Activated CD8-positive, alpha-beta T cell treated with anti-CD3 and anti-CD28 coated beads, Interleukin-2, amount 10 ng/mL, durations not matched to agents 7 days and 5 days (primary cell): ENCODE results near the gene RNF220. TPM values are rescaled to one million over a fixed set of nuclear protein-coding genes. Genes with fewer than 3 reads are reported as not detected.

ENCODE experiments used
- ATAC-seq: fragments of 150-1000 bp; cut with Tn5 transposase; one replicate; pipeline ENCODE4 v1.10.0; 2021; ENCODE audit warnings: moderate library complexity
- CTCF ChIA-PET: fragments of 350-600 bp; sonication (Branson Sonifier 250); formaldehyde crosslinking; loops from one replicate; lab custom pipeline; 2021; ENCODE audit warnings: antibody characterized with exemption; lab: Charles Lee
- POLR2A ChIA-PET: fragments of 350-600 bp; sonication (Branson Sonifier 250); formaldehyde crosslinking; loops from one replicate; lab custom pipeline; 2021; ENCODE audit warnings: antibody characterized with exemption; lab: Charles Lee
- DNase-seq: peaks from one replicate; pipeline ENCODE4 v3.0.0-alpha.2; 2020
- H3K27ac Mint-ChIP-seq: one replicate; pipeline ENCODE4 v1.8.0; 2021; ENCODE audit warnings: mild to moderate bottlenecking, mixed read lengths
- H3K27me3 Mint-ChIP-seq: one replicate; pipeline ENCODE4 v1.8.0; 2021; ENCODE audit warnings: low read depth, mixed read lengths
- H3K36me3 Mint-ChIP-seq: one replicate; pipeline ENCODE4 v1.8.0; 2021; ENCODE audit warnings: low read depth, mixed read lengths
- H3K4me1 Mint-ChIP-seq: one replicate; pipeline ENCODE4 v1.8.0; 2021; ENCODE audit warnings: low read depth, mixed read lengths
- H3K4me3 Mint-ChIP-seq: one replicate; pipeline ENCODE4 v1.8.0; 2021; ENCODE audit warnings: mild to moderate bottlenecking, mixed read lengths
- H3K9me3 Mint-ChIP-seq: one replicate; pipeline ENCODE4 v1.8.0; 2022; ENCODE audit warnings: mixed read lengths; ENCODE audit not compliant: insufficient read depth
- total RNA-seq, 2 experiments: library from RNA; stranded (reverse); gene quantifications; one replicate each; pipeline ENCODE4 v1.2.3, GENCODE V29; 2021

The RNF220 gene
- total RNA-seq, 2 experiments from 2014 or later: 79.5 to 87.2 TPM

GRCh38 chr1:44649788-44650158 is 244.7 kb downstream of the RNF220 start:
- peaks cover 31% of the 10 kb centered on the region for H3K36me3 Mint-ChIP-seq
- no peak overlapping the region for H3K4me3 Mint-ChIP-seq
- ATAC-seq: no peak
- no peak overlapping the region for H3K27ac Mint-ChIP-seq
- H3K27me3 Mint-ChIP-seq: no peaks in the 10 kb centered on the region
- ChIA-PET POLR2A (no interaction called here), CTCF (interaction anchor here (0.6 to 3.9 kb wide), 2 partner anchors 77 to 266 kb away, joined by 3 to 72 read pairs; no protein-coding TSS in a partner anchor)
- no peaks in the 10 kb centered on the region for H3K4me1 Mint-ChIP-seq
- no peak for DNase-seq
- H3K9me3 Mint-ChIP-seq: no peaks in the 10 kb centered on the region

GRCh38 chr1:44650159-44650831 is 245.2 kb downstream of the RNF220 start:
- CTCF ChIA-PET: interaction anchor here (0.6 to 3.9 kb wide), 5 partner anchors 10 to 266 kb away, joined by 3 to 72 read pairs (median 42); partner anchors contain the start of genes ARMH1 and TMEM53
- POLR2A ChIA-PET: interaction anchor here (0.7 to 1.6 kb wide), 2 partner anchors 18 to 125 kb away, joined by 3 to 4 read pairs; partner anchors contain the start of gene RPS8
- Mint-ChIP-seq H3K4me3 (no peak overlapping the region), H3K9me3 (no peaks in the 10 kb centered on the region), H3K4me1 (no peaks in the 10 kb centered on the region), H3K27ac (no peak overlapping the region), H3K36me3 (peaks cover 27% of the 10 kb centered on the region), H3K27me3 (no peaks in the 10 kb centered on the region)
- ATAC-seq (no peak), DNase-seq (no peak)

GRCh38 chr1:44651069-44651468 is 246.0 kb downstream of the RNF220 start:
- CTCF ChIA-PET: interaction anchor here (1.0 to 3.9 kb wide), 11 partner anchors 11 to 433 kb away, joined by 3 to 72 read pairs (median 25); partner anchors contain the start of genes ARMH1 and TMEM53
- H3K27me3 Mint-ChIP-seq: no peaks in the 10 kb centered on the region
- POLR2A ChIA-PET: interaction anchor here (0.7 to 1.6 kb wide), 3 partner anchors 18 to 124 kb away, joined by 3 to 4 read pairs (median 3); partner anchors contain the start of gene RPS8

GRCh38 chr1:44652445-44653106 is 247.5 kb downstream of the RNF220 start:
- ATAC-seq (peak; percentile 91), DNase-seq (peak; percentile 79)
- Mint-ChIP-seq H3K36me3 (peaks cover 16% of the 10 kb centered on the region), H3K9me3 (no peaks in the 10 kb centered on the region), H3K27ac (no peak overlapping the region), H3K27me3 (no peaks in the 10 kb centered on the region), H3K4me1 (no peaks in the 10 kb centered on the region), H3K4me3 (no peak overlapping the region)
- POLR2A ChIA-PET: interaction anchor here (0.6 to 2.1 kb wide), 6 partner anchors 16 to 1002 kb away, joined by 3 to 17 read pairs (median 3); partner anchors contain the start of gene KDM4A
- CTCF ChIA-PET: interaction anchor here (0.5 to 3.9 kb wide), 44 partner anchors 10 to 560 kb away, joined by 3 to 72 read pairs (median 5); partner anchors contain the start of genes ARMH1, RNU5D-1 and TMEM53

More at GRCh38 chr1:44651069-44651468, 246.0 kb downstream of the RNF220 start:
- H3K4me1 Mint-ChIP-seq: no peaks in the 10 kb centered on the region
- no peak for DNase-seq
- H3K9me3 Mint-ChIP-seq: no peaks in the 10 kb centered on the region
- no peak overlapping the region for H3K27ac Mint-ChIP-seq
- no peak for ATAC-seq
- H3K36me3 Mint-ChIP-seq: peaks cover 27% of the 10 kb centered on the region
- H3K4me3 Mint-ChIP-seq: no peak overlapping the region

GRCh38 chr1:44653107-44653964 is 248.3 kb downstream of the RNF220 start:
- no peaks in the 10 kb centered on the region for H3K27me3 Mint-ChIP-seq
- no peaks in the 10 kb centered on the region for H3K4me1 Mint-ChIP-seq
- peak overlapping the region; percentile 10 for H3K27ac Mint-ChIP-seq
- H3K4me3 Mint-ChIP-seq: no peak overlapping the region
- ChIA-PET CTCF (interaction anchor here (0.8 to 3.9 kb wide), 40 partner anchors 9 to 560 kb away, joined by 3 to 72 read pairs (median 5); partner anchors contain the start of genes ARMH1, RNU5D-1 and TMEM53), POLR2A (interaction anchor here (0.6 to 2.1 kb wide), 5 partner anchors 17 to 73 kb away, joined by 3 to 17 read pairs (median 3); no protein-coding TSS in a partner anchor)
- peak; percentile 6 for ATAC-seq
- no peaks in the 10 kb centered on the region for H3K9me3 Mint-ChIP-seq
- no peak for DNase-seq
- H3K36me3 Mint-ChIP-seq: peaks cover 16% of the 10 kb centered on the region

GRCh38 chr1:44654621-44655187 is 249.6 kb downstream of the RNF220 start:
- DNase-seq: no peak
- no peak overlapping the region for H3K27ac Mint-ChIP-seq
- no peaks in the 10 kb centered on the region for H3K4me1 Mint-ChIP-seq
- H3K9me3 Mint-ChIP-seq: no peaks in the 10 kb centered on the region
- ATAC-seq: no peak
- H3K36me3 Mint-ChIP-seq: peaks cover 10% of the 10 kb centered on the region
- H3K27me3 Mint-ChIP-seq: no peaks in the 10 kb centered on the region
- ChIA-PET CTCF (interaction anchor here (0.8 to 1.8 kb wide), 3 partner anchors 14 to 30 kb away, joined by 3 to 5 read pairs (median 5); partner anchors contain the start of gene ARMH1), POLR2A (no interaction called here)
- H3K4me3 Mint-ChIP-seq: no peak overlapping the region

GRCh38 chr1:44655609-44656008 is 250.6 kb downstream of the RNF220 start:
- Mint-ChIP-seq H3K4me3 (no peak overlapping the region), H3K27ac (no peak overlapping the region), H3K27me3 (no peaks in the 10 kb centered on the region), H3K36me3 (peaks cover 6% of the 10 kb centered on the region), H3K4me1 (no peaks in the 10 kb centered on the region), H3K9me3 (no peaks in the 10 kb centered on the region)
- ChIA-PET CTCF (interaction anchor here (0.8 to 1.9 kb wide), 4 partner anchors 14 to 41 kb away, joined by 3 to 5 read pairs (median 5); partner anchors contain the start of gene ARMH1), POLR2A (no interaction called here)
- DNase-seq (peak; percentile 29), ATAC-seq (no peak)

GRCh38 chr1:44659566-44659965 is 254.5 kb downstream of the RNF220 start:
- POLR2A ChIA-PET: interaction anchor here (1.8 kb wide), 1 partner anchor 62 kb away, joined by 6 read pairs; no protein-coding TSS in a partner anchor
- CTCF ChIA-PET: no interaction called here
- no peak overlapping the region for H3K4me3 Mint-ChIP-seq
- H3K27me3 Mint-ChIP-seq: no peaks in the 10 kb centered on the region
- H3K9me3 Mint-ChIP-seq: no peaks in the 10 kb centered on the region
- no peaks in the 10 kb centered on the region for H3K36me3 Mint-ChIP-seq
- peaks cover 3% of the 10 kb centered on the region for H3K4me1 Mint-ChIP-seq
- ATAC-seq (no peak), DNase-seq (no peak)
- H3K27ac Mint-ChIP-seq: no peak overlapping the region

GRCh38 chr1:44660176-44660575 is 255.1 kb downstream of the RNF220 start:
- Mint-ChIP-seq H3K9me3 (no peaks in the 10 kb centered on the region), H3K27ac (no peak overlapping the region), H3K4me1 (peaks cover 9% of the 10 kb centered on the region), H3K36me3 (no peaks in the 10 kb centered on the region), H3K27me3 (no peaks in the 10 kb centered on the region), H3K4me3 (no peak overlapping the region)
- POLR2A ChIA-PET: interaction anchor here (1.8 kb wide), 1 partner anchor 61 kb away, joined by 6 read pairs; no protein-coding TSS in a partner anchor
- CTCF ChIA-PET: interaction anchor here (5.2 kb wide), 1 partner anchor 8 kb away, joined by 47 read pairs; no protein-coding TSS in a partner anchor
- DNase-seq (no peak), ATAC-seq (no peak)

- Mint-ChIP-seq H3K36me3 (no peaks in the 10 kb centered on the region), H3K27ac (no peak overlapping the region), H3K9me3 (no peaks in the 10 kb centered on the region), H3K27me3 (no peaks in the 10 kb centered on the region), H3K4me3 (no peak overlapping the region), H3K4me1 (peaks cover 10% of the 10 kb centered on the region)
- POLR2A ChIA-PET: interaction anchor here (0.8 to 2.1 kb wide), 3 partner anchors 20 to 60 kb away, joined by 3 to 10 read pairs (median 6); no protein-coding TSS in a partner anchor
- DNase-seq: no peak
- CTCF ChIA-PET: interaction anchor here (1.2 to 5.2 kb wide), 2 partner anchors 9 to 12 kb away, joined by 4 to 47 read pairs; partner anchors contain the start of genes ARMH1 and TMEM53
- no peak for ATAC-seq
These were observed 257.0 kb downstream of the RNF220 start for GRCh38 chr1:44661781-44662682.
